ENCODE results near the gene TOR1AIP2. TPM values are rescaled to one million over a fixed set of nuclear protein-coding genes. Genes with fewer than 3 reads are reported as not detected.

TOR1AIP2 gene
- total and polyA plus RNA-seq, 2 of the 13 experiments (the other 11 are each of a cell fraction or from before 2014, with no cell fraction given) = 35.2 to 65.8 TPM

GRCh38 chr1:179877586-179878265 is at the start of gene TOR1AIP2 (continued):
- TF ChIP-seq ZNF318 (CRISPR knock-in tag; IDR thresholded peaks at IDR 0.05) = no peak
- no peak for TF ChIP-seq KIAA2018 (CRISPR knock-in tag; IDR thresholded peaks at IDR 0.05; ENCODE audit: borderline replicate concordance)
- TF ChIP-seq NFRKB (IDR thresholded peaks at IDR 0.05) = no peak
- TF ChIP-seq ZFP41 (CRISPR knock-in tag; IDR thresholded peaks at IDR 0.05; ENCODE audit: borderline replicate concordance) = no peak
- no peak for TF ChIP-seq HDAC2 (CRISPR knock-in tag; IDR thresholded peaks at IDR 0.05)
- TF ChIP-seq ZNF703 (CRISPR knock-in tag; IDR thresholded peaks at IDR 0.05; ENCODE audit: borderline replicate concordance) = no peak
- peak; percentile 17; the same call in 1 of the 2 replicates for TF ChIP-seq NFYB (CRISPR knock-in tag; IDR thresholded peaks at IDR 0.05)
- no peak for TF ChIP-seq ZNF451 (CRISPR knock-in tag; IDR thresholded peaks at IDR 0.05)
- TF ChIP-seq ZFYVE20 (CRISPR knock-in tag; IDR thresholded peaks at IDR 0.05; ENCODE audit: borderline replicate concordance, low read depth) = no peak
- TF ChIP-seq HNRNPK (IDR thresholded peaks at IDR 0.05; ENCODE audit: low read depth, low read length, poor library complexity, severe bottlenecking) = no peak
- TF ChIP-seq ZBTB1 (CRISPR knock-in tag; IDR thresholded peaks at IDR 0.05; ENCODE audit: borderline replicate concordance) = no peak
- TF ChIP-seq ZFP37 (CRISPR knock-in tag; IDR thresholded peaks at IDR 0.05; ENCODE audit: borderline replicate concordance) = no peak
- TF ChIP-seq ELF1 (CRISPR knock-in tag; IDR thresholded peaks at IDR 0.05) = peak; percentile 53

All from HepG2 (cell line).